Spleen (tissue), 7 donors: Measurements from ENCODE around the gene ELFN1.

ENCODE experiments used
- CTCF ChIP-seq, 11 experiments: fragments of 200-600 bp in 7 of 11; fragments of 450-650 bp in 4 of 11; sonication (generic) in 4 of 11; IDR thresholded peaks in 8 of 11; conservative IDR thresholded peaks in 3 of 11; 1 replicate in 7 of 11; 2 replicates in 4 of 11; pipeline versions ENCODE4 v1.4.0 to v1.8.0; 2016 to 2021; ENCODE audit warnings: antibody characterized with exemption in 11 of 11, inconsistent platforms in 4 of 11, mild to moderate bottlenecking in 1 of 11
- POLR2A ChIP-seq, 3 donors: fragments of 450-650 bp; IDR thresholded peaks; one replicate each; pipeline ENCODE4 v1.5.1; 2017; ENCODE audit warnings: antibody characterized with exemption in 3 of 3, mild to moderate bottlenecking in 1 of 3
- POLR2AphosphoS5 ChIP-seq, 3 donors: sonication (generic); formaldehyde crosslinking; IDR thresholded peaks; one replicate each; pipeline ENCODE4 v1.5.1; 2017; ENCODE audit warnings: antibody characterized with exemption in 3 of 3
- donor health status: DM: no; HTN: no; CAD: no; lungs with moderate emphysema.
- donor health status: DM: no; HTN: no; CAD: no.
- donor health status: DM: no; HTN: no; CAD: no.

GRCh38 chr7:1779445-1779844, 109.4 kb downstream of the ELFN1 start:
- TF ChIP-seq POLR2A (IDR thresholded peaks at IDR 0.05) (no peak), CTCF (IDR thresholded peaks at IDR 0.05 in 8 of 11, conservative IDR thresholded peaks at IDR 0.05 in 3 of 11) (no peak), POLR2AphosphoS5 (IDR thresholded peaks at IDR 0.05) (no peak)
